Vagina (tissue), 2 donors: ENCODE measurements around the gene CHD1L.

ENCODE experiments used
- POLR2A ChIP-seq, 2 donors: fragments of 450-650 bp; IDR thresholded peaks; one replicate each; pipeline ENCODE4 v1.6.1; 2017; ENCODE audit warnings: antibody characterized with exemption in 2 of 2, mild to moderate bottlenecking in 2 of 2, moderate library complexity in 2 of 2
- POLR2AphosphoS5 ChIP-seq, 2 donors: sonication (generic); formaldehyde crosslinking; IDR thresholded peaks; one replicate each; pipeline ENCODE4 v1.9.0; 2017; ENCODE audit warnings: antibody characterized with exemption in 2 of 2, mild to moderate bottlenecking in 2 of 2, low read depth in 1 of 2; ENCODE audit not compliant: insufficient read depth in 1 of 2
- TF ChIP-seq, protein P1 (sequence below), 3 experiments: fragments of 450-650 bp in 2 of 3; fragments of 200-600 bp in 1 of 3; sonication (generic) in 1 of 3; IDR thresholded peaks; one replicate each; pipeline ENCODE4 v1.5.1; 2017 to 2019; ENCODE audit warnings: antibody characterized with exemption in 3 of 3, mild to moderate bottlenecking in 2 of 3, moderate library complexity in 2 of 3

DNA sequence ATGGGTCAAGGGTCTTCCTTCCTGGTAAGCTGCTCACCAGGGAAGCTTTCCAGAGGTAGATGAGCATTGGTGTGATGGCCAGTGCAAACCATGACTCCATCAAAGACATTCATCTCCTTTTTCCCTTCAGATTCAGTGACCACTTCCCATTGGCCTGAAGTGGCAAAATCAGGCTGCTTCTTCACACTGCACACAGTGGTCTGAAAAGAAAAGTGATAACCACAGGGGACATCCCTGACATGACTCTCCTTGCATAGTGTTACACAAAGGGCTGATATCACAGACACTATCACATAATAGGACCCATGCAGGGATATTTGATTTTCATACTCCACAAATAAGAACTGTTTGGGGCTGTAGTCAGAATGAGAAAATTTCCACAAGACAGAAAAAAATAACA lies 29.2 kb upstream of the CHD1L start:
- TF ChIP-seq, protein P1, sequence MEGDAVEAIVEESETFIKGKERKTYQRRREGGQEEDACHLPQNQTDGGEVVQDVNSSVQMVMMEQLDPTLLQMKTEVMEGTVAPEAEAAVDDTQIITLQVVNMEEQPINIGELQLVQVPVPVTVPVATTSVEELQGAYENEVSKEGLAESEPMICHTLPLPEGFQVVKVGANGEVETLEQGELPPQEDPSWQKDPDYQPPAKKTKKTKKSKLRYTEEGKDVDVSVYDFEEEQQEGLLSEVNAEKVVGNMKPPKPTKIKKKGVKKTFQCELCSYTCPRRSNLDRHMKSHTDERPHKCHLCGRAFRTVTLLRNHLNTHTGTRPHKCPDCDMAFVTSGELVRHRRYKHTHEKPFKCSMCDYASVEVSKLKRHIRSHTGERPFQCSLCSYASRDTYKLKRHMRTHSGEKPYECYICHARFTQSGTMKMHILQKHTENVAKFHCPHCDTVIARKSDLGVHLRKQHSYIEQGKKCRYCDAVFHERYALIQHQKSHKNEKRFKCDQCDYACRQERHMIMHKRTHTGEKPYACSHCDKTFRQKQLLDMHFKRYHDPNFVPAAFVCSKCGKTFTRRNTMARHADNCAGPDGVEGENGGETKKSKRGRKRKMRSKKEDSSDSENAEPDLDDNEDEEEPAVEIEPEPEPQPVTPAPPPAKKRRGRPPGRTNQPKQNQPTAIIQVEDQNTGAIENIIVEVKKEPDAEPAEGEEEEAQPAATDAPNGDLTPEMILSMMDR (IDR thresholded peaks at IDR 0.05) = no peak
- TF ChIP-seq POLR2AphosphoS5 (IDR thresholded peaks at IDR 0.05; ENCODE audit: insufficient read depth in 1 of 2, low read depth in 1 of 2) (no peak), POLR2A (IDR thresholded peaks at IDR 0.05) (no peak)
